HCT116 (cell line): ENCODE data around the gene NFIL3. TPM values are rescaled to one million over a fixed set of nuclear protein-coding genes. Genes with fewer than 3 reads are reported as not detected.

ENCODE experiments used
- ATAC-seq: fragments of 200-7000 bp; cut with Tn5 transposase; 2 replicates; pipeline ENCODE4 v1.9.1; 2020; ENCODE audit warnings: mild to moderate bottlenecking, moderate library complexity
- BruUV-seq: library from RNA; stranded (reverse); fragments of 400-500 nt; replicated peaks from 2 replicates; lab custom pipeline; 2021; lab: Mats Ljungman, UMichigan
- CTCF ChIA-PET: fragments of 300-600 bp; sonication (Branson Sonifier 250); formaldehyde crosslinking; loops from one replicate; lab custom pipeline; 2021; ENCODE audit warnings: antibody characterized with exemption; lab: Charles Lee
- POLR2A ChIA-PET: fragments of 300-600, 350-600 bp; sonication (Branson Sonifier 250); formaldehyde crosslinking; loops from one replicate; lab custom pipeline; 2021; ENCODE audit warnings: antibody characterized with exemption; lab: Charles Lee
- RAD21 ChIA-PET, 2 experiments: fragments of 300-600 bp; sonication (Branson Sonifier 250); formaldehyde crosslinking; loops; one replicate each; lab custom pipeline; 2023; ENCODE audit warnings: low total read pairs in 2 of 2; ENCODE audit not compliant: uncharacterized antibody in 2 of 2, unreplicated experiment in 2 of 2, low non-redundant PET in 1 of 2; lab: Charles Lee
- DNase-seq: peaks from one replicate; pipeline ENCODE4 v3.0.0-alpha.2; 2010; ENCODE audit warnings: low read depth, low spot score
- H2AFZ ChIP-seq: fragments of 200-600 bp; shearing (Covaris generic), sonication (generic); 2 replicates; pipeline ENCODE4 v1.6.1; 2017; ENCODE audit warnings: low read depth, mixed run types, mixed read lengths, antibody characterized with exemption, low read length; ENCODE audit not compliant: poor library complexity, severe bottlenecking
- H3K27ac ChIP-seq: 2 replicates; pipeline ENCODE4 v1.5.1; 2012; ENCODE audit warnings: low read depth, low read length
- H3K27me3 ChIP-seq: fragments of 200-600 bp; sonication (generic); 2 replicates; pipeline ENCODE4 v1.6.1; 2016; ENCODE audit warnings: mixed run types, low read length, mixed read lengths; ENCODE audit not compliant: insufficient read depth
- H3K36me3 ChIP-seq, 2 experiments: fragments of 200-500 bp in 1 of 2; fragments of 200-600 bp in 1 of 2; sonication (Bioruptor generic) in 1 of 2; sonication (generic) in 1 of 2; 2 replicates each; pipeline versions ENCODE4 v1.5.1 to v1.6.1; 2014 to 2016; ENCODE audit warnings: low read length in 2 of 2, inconsistent platforms in 1 of 2, mixed read lengths in 1 of 2, mixed run types in 1 of 2; ENCODE audit not compliant: insufficient read depth in 2 of 2, control insufficient read depth in 1 of 2
- H3K4me1 ChIP-seq, 2 experiments: fragments of 200-600 bp in 1 of 2; sonication (generic) in 1 of 2; 2 replicates each; pipeline versions ENCODE4 v1.5.1 to v1.6.1; 2012 to 2017; ENCODE audit warnings: low read length in 2 of 2, inconsistent platforms in 1 of 2, mild to moderate bottlenecking in 1 of 2, mixed read lengths in 1 of 2, mixed run types in 1 of 2, moderate library complexity in 1 of 2; ENCODE audit not compliant: insufficient read depth in 2 of 2, control insufficient read depth in 1 of 2
- H3K4me2 ChIP-seq: fragments of 200-600 bp; sonication (generic); 2 replicates; pipeline ENCODE4 v1.6.1; 2017; ENCODE audit warnings: mixed run types, low read length, mixed read lengths
- H3K4me3 ChIP-seq, 2 experiments: fragments of 200-600 bp in 1 of 2; sonication (generic) in 1 of 2; replicated peaks in 1 of 2; 2 replicates each; pipeline ENCODE4 v1.5.1; 2011 to 2016; ENCODE audit warnings: low read length in 2 of 2, control low read depth in 1 of 2, low read depth in 1 of 2, mild to moderate bottlenecking in 1 of 2, mixed read lengths in 1 of 2, mixed run types in 1 of 2
- H3K79me2 ChIP-seq: fragments of 200-600 bp; sonication (generic); 2 replicates; pipeline ENCODE4 v1.6.1; 2017; ENCODE audit warnings: mild to moderate bottlenecking, mixed run types, low read length, moderate library complexity, mixed read lengths; ENCODE audit not compliant: insufficient read depth
- H3K9ac ChIP-seq: fragments of 200-600 bp; sonication (generic); 2 replicates; pipeline ENCODE4 v1.6.1; 2016; ENCODE audit warnings: low read length, mixed read lengths
- H3K9me2 ChIP-seq: fragments of 200-600 bp; sonication (generic), shearing (Covaris generic); 2 replicates; pipeline ENCODE4 v1.6.1; 2017; ENCODE audit warnings: mixed run types, mild to moderate bottlenecking, moderate library complexity; ENCODE audit not compliant: insufficient read depth
- H3K9me3 ChIP-seq, 2 experiments: fragments of 200-500 bp in 1 of 2; fragments of 200-600 bp in 1 of 2; sonication (Bioruptor generic) in 1 of 2; sonication (generic) in 1 of 2; 2 replicates each; pipeline ENCODE4 v1.6.1; 2014 to 2017; ENCODE audit warnings: low read length in 2 of 2, mixed read lengths in 2 of 2, inconsistent platforms in 1 of 2, low read depth in 1 of 2, mild to moderate bottlenecking in 1 of 2, mixed run types in 1 of 2, moderate library complexity in 1 of 2; ENCODE audit not compliant: control insufficient read depth in 1 of 2, insufficient read depth in 1 of 2
- H4K20me1 ChIP-seq: fragments of 200-600 bp; sonication (generic), shearing (Covaris generic); 2 replicates; pipeline ENCODE4 v1.6.1; 2017; ENCODE audit warnings: mixed run types, mild to moderate bottlenecking, moderate library complexity; ENCODE audit not compliant: insufficient read depth
- ATF3 ChIP-seq: IDR thresholded peaks from 2 replicates; pipeline ENCODE4 v1.6.1; 2012
- EGR1 ChIP-seq: IDR thresholded peaks from 2 replicates; pipeline ENCODE4 v1.6.1; 2012; ENCODE audit warnings: low read depth
- EZH2 ChIP-seq: fragments of 200-600 bp; sonication (generic); IDR thresholded peaks from 2 replicates; pipeline ENCODE4 v1.6.1; 2017; ENCODE audit warnings: antibody characterized with exemption, mixed run types
- FOSL1 ChIP-seq: IDR thresholded peaks from 2 replicates; pipeline ENCODE4 v1.6.1; 2012; ENCODE audit warnings: low read depth
- POLR2AphosphoS5 ChIP-seq: IDR thresholded peaks from 2 replicates; pipeline ENCODE4 v1.6.1; 2011; ENCODE audit warnings: mild to moderate bottlenecking, low read depth, low read length, moderate library complexity
- SIN3A ChIP-seq: IDR thresholded peaks from 2 replicates; pipeline ENCODE4 v1.6.1; 2012; ENCODE audit warnings: low read depth
- SP1 ChIP-seq: IDR thresholded peaks from 2 replicates; pipeline ENCODE4 v1.6.1; 2012; ENCODE audit warnings: low read depth
- YY1 ChIP-seq: IDR thresholded peaks from 2 replicates; pipeline ENCODE4 v1.6.1; 2011; ENCODE audit warnings: low read length, low read depth, moderate library complexity, mild to moderate bottlenecking; ENCODE audit not compliant: insufficient replicate concordance; ENCODE audit errors: extremely low read depth
- ZFX ChIP-seq: fragments of 450-650 bp; IDR thresholded peaks from 2 replicates; pipeline ENCODE4 v1.6.1; 2017
- ZNF274 ChIP-seq: fragments of 200-500 bp; sonication (Bioruptor generic); IDR thresholded peaks from 2 replicates; pipeline ENCODE4 v1.6.1; 2014; ENCODE audit warnings: mild to moderate bottlenecking, low read depth, low read length, inconsistent platforms
- intact Hi-C: fragments of 100-400 bp; cut with micrococcal nuclease; formaldehyde crosslinking; loops from 2 replicates; pipeline ENCODE4 v1.10.0; 2022
- total RNA-seq: library from RNA; stranded (reverse); gene quantifications from one replicate; pipeline ENCODE4 v1.2.1, GENCODE V29; 2021; ENCODE audit not compliant: unreplicated experiment
- TF ChIP-seq, protein P1 (sequence below), 3 experiments: fragments of 200-600 bp in 1 of 3; sonication (generic) in 1 of 3; IDR thresholded peaks in 2 of 3; conservative IDR thresholded peaks in 1 of 3; 2 replicates each; pipeline ENCODE4 v1.5.1; 2012 to 2017; ENCODE audit warnings: low read depth in 2 of 3, low read length in 2 of 3, antibody characterized with exemption in 1 of 3, borderline replicate concordance in 1 of 3, control low read depth in 1 of 3, mild to moderate bottlenecking in 1 of 3, mixed read lengths in 1 of 3, mixed run types in 1 of 3, moderate library complexity in 1 of 3; ENCODE audit not compliant: insufficient read depth in 1 of 3

Gene NFIL3
- total RNA-seq, 1 experiment from 2014 or later: 38.0 TPM

DNA sequence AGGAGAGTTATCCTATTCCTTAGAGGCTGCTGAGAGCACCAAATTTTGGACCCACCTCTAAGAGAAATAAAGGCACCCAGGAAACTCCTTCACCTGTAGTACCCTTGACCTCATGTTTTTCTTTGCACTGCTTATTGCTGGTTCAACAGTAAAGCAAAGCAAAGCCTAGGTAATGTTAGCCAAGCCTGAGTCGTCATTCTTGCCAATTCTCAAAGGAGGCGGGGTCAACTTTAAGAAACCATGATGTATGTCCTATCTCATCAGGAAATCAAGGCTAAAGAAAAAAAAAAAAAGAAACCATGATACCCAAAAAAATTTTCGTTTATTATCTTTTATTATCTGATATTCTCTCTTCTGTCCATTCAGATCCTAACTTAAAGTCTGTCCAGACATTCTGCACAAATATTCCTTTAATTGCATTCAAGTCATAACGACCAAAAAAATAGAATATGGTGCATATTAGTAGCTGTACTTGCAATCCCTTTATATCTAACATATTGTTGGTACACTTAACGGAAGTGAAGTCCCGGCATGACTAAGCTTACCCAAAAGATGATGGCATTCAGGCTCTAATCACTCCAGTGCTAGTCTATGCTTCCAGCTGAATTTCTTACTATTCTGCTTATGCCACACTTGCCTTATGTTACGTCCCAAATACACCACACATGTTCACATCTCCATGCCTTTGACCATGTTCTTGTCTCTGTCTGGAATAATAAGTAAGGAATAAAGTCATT, 63.7 kb downstream of the NFIL3 start:
- Histone ChIP-seq H3K36me3 (no peaks in the 10 kb centered on the region), H3K4me1 (peaks cover 4 to 16% of the 10 kb centered on the region in 2 experiments; a peak in 3 of 4 replicates), H3K4me3 (peak overlapping the region; percentile 65 to 73; a peak in 2 of 4 replicates), H3K79me2 (peaks cover 59% of the 10 kb centered on the region), H3K9me3 (peaks cover 6 to 7% of the 10 kb centered on the region in 2 experiments; a peak in 2 of 4 replicates), H3K27me3 (no peaks in the 10 kb centered on the region), H3K9ac (peak overlapping the region; percentile 82; the same call in 1 of the 2 replicates), H2AFZ (no peak overlapping the region), H3K27ac (no peak overlapping the region), H4K20me1 (no peaks in the 10 kb centered on the region), H3K4me2 (peak overlapping the region; percentile 71), H3K9me2 (no peaks in the 10 kb centered on the region)
- DNase-seq (no peak), ATAC-seq (no peak)
- intact Hi-C loops: loop anchor here (10.0 kb wide), 1 partner anchor 165 kb away; no protein-coding TSS in a partner anchor
- POLR2A ChIA-PET: interaction anchor here (1.3 kb wide), 1 partner anchor 167 kb away, joined by 3 read pairs; no protein-coding TSS in a partner anchor
- CTCF ChIA-PET: no interaction called here
- no peak for TF ChIP-seq POLR2AphosphoS5
- TF ChIP-seq FOSL1: no peak
- TSS peak; percentile 39 for BruUV-seq
- RAD21 ChIA-PET: no interaction called here

- no peak overlapping the region for H2AFZ ChIP-seq
- H3K79me2 ChIP-seq: peaks cover 59% of the 10 kb centered on the region
- no peaks in the 10 kb centered on the region for H3K36me3 ChIP-seq
- TF ChIP-seq SP1 (no peak), EGR1 (no peak), ZFX (no peak), FOSL1 (no peak), POLR2AphosphoS5 (no peak), SIN3A (no peak), ZNF274 (no peak), EZH2 (no peak), ATF3 (no peak), YY1 (no peak)
- TF ChIP-seq, protein P1, sequence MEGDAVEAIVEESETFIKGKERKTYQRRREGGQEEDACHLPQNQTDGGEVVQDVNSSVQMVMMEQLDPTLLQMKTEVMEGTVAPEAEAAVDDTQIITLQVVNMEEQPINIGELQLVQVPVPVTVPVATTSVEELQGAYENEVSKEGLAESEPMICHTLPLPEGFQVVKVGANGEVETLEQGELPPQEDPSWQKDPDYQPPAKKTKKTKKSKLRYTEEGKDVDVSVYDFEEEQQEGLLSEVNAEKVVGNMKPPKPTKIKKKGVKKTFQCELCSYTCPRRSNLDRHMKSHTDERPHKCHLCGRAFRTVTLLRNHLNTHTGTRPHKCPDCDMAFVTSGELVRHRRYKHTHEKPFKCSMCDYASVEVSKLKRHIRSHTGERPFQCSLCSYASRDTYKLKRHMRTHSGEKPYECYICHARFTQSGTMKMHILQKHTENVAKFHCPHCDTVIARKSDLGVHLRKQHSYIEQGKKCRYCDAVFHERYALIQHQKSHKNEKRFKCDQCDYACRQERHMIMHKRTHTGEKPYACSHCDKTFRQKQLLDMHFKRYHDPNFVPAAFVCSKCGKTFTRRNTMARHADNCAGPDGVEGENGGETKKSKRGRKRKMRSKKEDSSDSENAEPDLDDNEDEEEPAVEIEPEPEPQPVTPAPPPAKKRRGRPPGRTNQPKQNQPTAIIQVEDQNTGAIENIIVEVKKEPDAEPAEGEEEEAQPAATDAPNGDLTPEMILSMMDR (IDR thresholded peaks at IDR 0.05 in 2 of 3, conservative IDR thresholded peaks at IDR 0.05 in 1 of 3; ENCODE audit: borderline replicate concordance in 1 of 3, insufficient read depth in 1 of 3, low read depth in 2 of 3, low read length in 2 of 3): no peak
- CTCF ChIA-PET: no interaction called here
- RAD21 ChIA-PET: no interaction called here
- peaks cover 4 to 16% of the 10 kb centered on the region in 2 experiments; a peak in 3 of 4 replicates for H3K4me1 ChIP-seq
- peaks cover 0 to 6% of the 10 kb centered on the region in 2 experiments; a peak in 2 of 4 replicates for H3K9me3 ChIP-seq
- no peak overlapping the region for H3K4me2 ChIP-seq
- no peaks in the 10 kb centered on the region for H3K9me2 ChIP-seq
- POLR2A ChIA-PET: interaction anchor here (0.6 kb wide), 1 partner anchor 28 kb away, joined by 4 read pairs; no protein-coding TSS in a partner anchor
- H4K20me1 ChIP-seq: no peaks in the 10 kb centered on the region
- no peak for DNase-seq
- H3K9ac ChIP-seq: no peak overlapping the region
- H3K4me3 ChIP-seq: no peak overlapping the region
- intact Hi-C loops: no loop called here
- H3K27me3 ChIP-seq: no peaks in the 10 kb centered on the region
- no TSS peak for BruUV-seq
- no peak overlapping the region for H3K27ac ChIP-seq
- no peak for ATAC-seq
Observed at GRCh38 chr9:91359083-91359482, 64.5 kb downstream of the NFIL3 start.
